NOMO-1 treated with DMSO at 0.1 percent for 48 hours (cell line): Measurements from ENCODE around the gene RUFY2.
"Not testable (repeated sequence)": the region's sequence is repeated elsewhere in the genome, so short reads cannot be mapped to it uniquely, and the experiment has no call there.

Experiments
- DNase-seq: peaks from one replicate; lab custom pipeline; 2025; ENCODE audit not compliant: unreplicated experiment; lab: John Stamatoyannopoulos, UW

RUFY2 gene

DNA sequence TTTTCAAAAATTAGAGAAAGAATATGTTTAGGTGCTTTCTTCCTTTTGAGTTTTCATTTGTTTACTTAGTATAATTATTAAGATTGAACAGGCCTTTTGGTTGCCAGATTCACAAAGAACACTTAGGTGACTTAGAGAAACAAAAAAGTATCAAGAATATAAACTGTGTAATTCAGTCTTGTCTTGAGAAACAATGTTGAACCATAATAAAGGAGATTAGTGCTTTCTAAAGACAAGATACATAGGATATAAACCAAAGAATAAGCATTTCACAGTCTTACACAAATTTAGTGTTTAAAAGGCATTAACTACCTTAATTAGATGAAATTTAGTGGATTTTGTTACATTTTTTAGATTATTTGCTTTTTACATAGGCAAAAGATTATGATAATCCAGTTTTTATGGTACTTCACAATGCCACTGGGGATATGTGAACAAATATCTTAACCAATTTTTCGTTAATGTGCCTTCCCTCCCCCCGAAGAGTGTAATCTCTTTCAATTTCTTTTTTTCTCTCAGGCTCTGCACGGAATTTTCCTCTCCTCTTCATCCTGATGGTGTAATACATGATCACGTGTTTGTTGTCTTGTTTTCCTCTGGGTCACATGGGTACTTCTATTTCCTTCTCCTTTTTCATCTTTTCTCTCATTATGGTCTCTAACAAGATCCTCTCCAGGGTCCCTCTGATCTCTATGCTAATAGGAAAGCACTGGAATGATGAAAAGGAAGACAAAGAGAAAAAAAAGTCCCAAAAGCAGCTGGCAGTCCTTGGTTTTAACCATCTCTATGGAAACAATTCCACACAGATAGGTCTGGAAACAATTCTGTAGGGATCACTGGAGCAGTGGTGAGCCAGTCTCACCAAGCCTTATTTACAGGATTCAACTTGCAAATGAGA, 78.9 kb downstream of the RUFY2 start:
- peak; percentile 90 for DNase-seq

DNA sequence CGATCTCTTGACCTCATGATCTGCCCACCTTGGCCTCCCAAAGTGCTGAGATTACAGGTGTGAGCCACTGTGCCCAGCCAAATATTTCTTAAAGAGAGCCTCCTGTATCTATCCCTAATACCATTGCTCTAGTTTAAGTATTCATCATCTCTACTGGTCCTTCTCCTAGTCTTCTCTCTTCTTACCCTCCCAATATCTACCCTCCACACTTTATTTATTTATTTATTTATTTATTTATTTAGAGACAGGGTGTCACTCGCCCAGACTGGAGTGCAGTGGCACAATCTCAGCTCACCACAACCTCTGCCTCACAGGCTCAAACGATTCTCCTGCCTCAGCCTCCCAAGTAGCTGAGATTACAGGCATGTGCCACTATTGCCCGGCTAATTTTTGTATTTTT, 82.7 kb downstream of the RUFY2 start:
- DNase-seq: not testable (repeated sequence)

DNA sequence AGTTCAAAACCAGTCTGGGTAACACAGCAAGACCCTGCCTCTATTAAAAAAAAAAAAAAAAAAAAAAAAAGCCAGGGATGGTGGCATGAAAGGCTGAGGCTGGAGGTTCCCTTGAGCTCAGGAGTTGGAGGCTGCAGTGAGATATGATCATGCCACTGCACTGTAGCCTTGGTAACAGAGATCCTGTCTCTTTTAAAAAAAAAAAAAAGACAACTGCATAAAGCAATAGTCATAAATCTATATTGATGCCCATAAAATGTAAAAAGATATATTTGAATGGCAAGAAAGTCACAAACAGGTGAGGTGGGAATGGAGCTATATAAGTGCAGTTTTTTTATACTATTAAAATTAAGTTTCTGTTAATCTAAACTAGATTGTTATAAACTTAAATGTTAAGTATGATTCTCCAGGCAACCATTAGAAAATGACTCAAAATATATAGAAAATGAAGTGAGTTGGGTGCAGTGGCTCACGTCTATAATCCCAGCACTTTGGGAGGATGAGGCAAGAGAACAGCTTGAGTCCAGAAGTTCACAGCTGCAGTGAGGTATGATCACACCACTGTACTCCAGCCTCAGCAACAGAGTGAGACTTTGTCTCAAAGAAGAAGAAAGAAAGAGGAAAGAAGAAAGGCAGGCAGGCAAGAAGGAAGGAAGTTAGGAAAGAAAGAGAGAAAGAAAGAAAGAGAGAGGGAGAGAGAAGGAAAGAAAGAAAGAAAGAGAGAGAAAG, 88.6 kb downstream of the RUFY2 start:
- no peak for DNase-seq

GRCh38 chr10:68315582-68315981, 91.5 kb downstream of the RUFY2 start:
- no peak for DNase-seq

GRCh38 chr10:68314930-68315329, 92.1 kb downstream of the RUFY2 start:
- DNase-seq: not testable (repeated sequence)

GRCh38 chr10:68310531-68310930, 96.5 kb downstream of the RUFY2 start:
- no peak for DNase-seq

DNA sequence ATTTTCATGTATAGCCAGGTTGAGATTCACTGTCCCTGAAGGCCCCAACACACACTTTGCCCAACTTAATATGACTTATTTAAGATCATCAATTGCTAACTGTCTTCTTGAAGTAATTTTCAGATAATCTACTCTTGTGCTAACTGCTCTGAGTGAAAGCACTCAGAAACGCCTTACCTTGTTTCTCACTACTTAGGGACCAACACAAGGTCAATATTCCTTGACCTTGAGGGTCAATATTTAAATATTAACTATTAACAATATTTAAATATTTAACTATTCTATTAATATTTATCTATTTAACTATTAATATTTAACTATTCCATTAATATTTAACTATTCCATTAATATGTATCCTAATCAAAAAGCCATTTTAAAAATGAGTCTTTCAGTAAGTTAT, 101.2 kb downstream of the RUFY2 start:
- no peak for DNase-seq

GRCh38 chr10:68303849-68304412, 103.1 kb downstream of the RUFY2 start:
- no peak for DNase-seq

- DNase-seq: no peak
These were observed 104.2 kb downstream of the RUFY2 start for GRCh38 chr10:68302871-68303270.

DNA sequence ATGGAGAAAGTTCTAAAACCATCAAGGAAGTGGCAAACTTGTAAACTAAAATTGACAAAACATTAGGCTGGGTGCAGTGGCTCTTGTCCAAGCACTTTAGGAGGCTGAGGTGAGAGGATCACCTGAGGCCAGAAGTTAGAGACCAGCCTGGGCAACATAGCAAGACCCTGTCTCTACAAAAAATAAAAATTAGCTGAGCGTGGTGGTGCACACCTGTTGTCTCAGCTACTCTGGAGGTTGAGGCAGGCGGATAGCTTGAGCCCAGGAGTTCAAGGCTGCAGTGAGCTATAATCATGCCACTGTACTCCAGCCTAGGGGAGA, 104.6 kb downstream of the RUFY2 start:
- no peak for DNase-seq

- peak; percentile 45 for DNase-seq
These were observed 105.1 kb downstream of the RUFY2 start for GRCh38 chr10:68301790-68302502.

DNA sequence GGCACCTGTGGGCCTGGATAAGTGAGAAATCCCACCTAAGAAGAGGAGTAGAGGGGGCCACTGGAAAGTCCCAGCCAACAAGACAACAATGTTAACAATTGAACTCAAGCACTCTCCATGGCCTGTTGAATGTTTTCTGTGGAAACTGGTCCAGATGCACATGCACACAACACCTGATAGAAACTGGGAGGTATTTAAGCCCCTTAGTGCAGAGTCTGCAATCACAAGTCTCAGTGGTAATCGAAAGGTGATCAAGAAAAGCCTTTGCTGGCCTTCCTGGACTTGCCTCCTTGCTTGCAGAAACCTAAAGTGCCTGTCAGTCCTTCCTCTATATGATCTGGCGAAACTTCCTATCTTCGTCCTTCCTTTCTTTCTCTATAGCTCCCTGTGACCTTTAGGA, 105.8 kb downstream of the RUFY2 start:
- no peak for DNase-seq

GRCh38 chr10:68296843-68297663, 110.0 kb downstream of the RUFY2 start:
- no peak for DNase-seq
